Myocyte (in vitro differentiated cells): ENCODE results near the gene ASZ1. TPM values are rescaled to one million over a fixed set of nuclear protein-coding genes. Genes with fewer than 3 reads are reported as not detected.
A peak's percentile ranks its signal among the peaks of the same experiment; 100 is the strongest.
"Not testable (repeated sequence)": the region's sequence is repeated elsewhere in the genome, so short reads cannot be mapped to it uniquely, and the experiment has no call there.

Experiments
- DNase-seq: peaks from one replicate; pipeline ENCODE4 v3.0.0-alpha.2; 2012; ENCODE audit warnings: low read depth
- polyA plus RNA-seq: library from polyadenylated mRNA; unstranded; fragments of >200 nt; gene quantifications from one replicate; pipeline ENCODE4 v1.2.1, GENCODE V29; 2012; ENCODE audit warnings: missing spikeins
- total RNA-seq: library from RNA; depleted of rRNA; stranded (reverse); fragments of >200 nt; gene quantifications from 2 replicates; pipeline ENCODE4 v1.2.3, GENCODE V29; 2014

ASZ1 gene
- total RNA-seq, result not detected in 2 replicates
- not detected for polyA plus RNA-seq

- no peak for DNase-seq
These were observed at the start of gene ASZ1 for GRCh38 chr7:117427258-117427701. Gene ASZ1, minus strand, starts transcription at chr7:117427493. Its CDS starts 33 bp downstream, at chr7:117427460.

- DNase-seq, result no peak
These were observed 49.4 kb upstream of the ASZ1 start for GRCh38 chr7:117476557-117477215.

- peak; percentile 40 for DNase-seq
These were observed 45.0 kb upstream of the ASZ1 start for GRCh38 chr7:117472335-117472734.

- DNase-seq, result peak; percentile 9
These were observed 43.5 kb upstream of the ASZ1 start for GRCh38 chr7:117470777-117471176.

GRCh38 chr7:117468174-117468573 lies 40.9 kb upstream of the ASZ1 start:
- DNase-seq, result no peak

GRCh38 chr7:117460815-117461214 lies 33.5 kb upstream of the ASZ1 start:
- DNase-seq, result not testable (repeated sequence)

GRCh38 chr7:117459735-117460134 lies 32.4 kb upstream of the ASZ1 start:
- no peak for DNase-seq

- peak; percentile 62 for DNase-seq
These were observed 31.8 kb upstream of the ASZ1 start for GRCh38 chr7:117458977-117459583.

- DNase-seq, result no peak
These were observed 21.4 kb upstream of the ASZ1 start for GRCh38 chr7:117448655-117449054.

GRCh38 chr7:117446220-117446815 lies 19.0 kb upstream of the ASZ1 start:
- DNase-seq, result no peak

GRCh38 chr7:117445206-117445605 lies 17.9 kb upstream of the ASZ1 start:
- no peak for DNase-seq

GRCh38 chr7:117444646-117445045 lies 17.4 kb upstream of the ASZ1 start:
- DNase-seq, result no peak

GRCh38 chr7:117435475-117436043 lies 8.3 kb upstream of the ASZ1 start:
- DNase-seq, result no peak

- DNase-seq, result no peak
These were observed 3.0 kb downstream of the ASZ1 start for GRCh38 chr7:117424090-117424829.

GRCh38 chr7:117414591-117414990 lies 12.7 kb downstream of the ASZ1 start:
- not testable (repeated sequence) for DNase-seq

- no peak for DNase-seq
These were observed 14.2 kb downstream of the ASZ1 start for GRCh38 chr7:117412946-117413559.

- no peak for DNase-seq
These were observed 14.9 kb downstream of the ASZ1 start for GRCh38 chr7:117412390-117412789.

- no peak for DNase-seq
These were observed 15.8 kb downstream of the ASZ1 start for GRCh38 chr7:117411539-117411938.

GRCh38 chr7:117408831-117409230 lies 18.5 kb downstream of the ASZ1 start:
- DNase-seq, result no peak

- DNase-seq, result no peak
These were observed 21.8 kb downstream of the ASZ1 start for GRCh38 chr7:117405519-117405918.

GRCh38 chr7:117403737-117404136 lies 23.6 kb downstream of the ASZ1 start:
- DNase-seq, result no peak
